ENCODE data around the gene TBC1D30.
"Not testable (repeated sequence)": the region's sequence is repeated elsewhere in the genome, so short reads cannot be mapped to it uniquely, and the experiment has no call there.

The TBC1D30 gene

DNA sequence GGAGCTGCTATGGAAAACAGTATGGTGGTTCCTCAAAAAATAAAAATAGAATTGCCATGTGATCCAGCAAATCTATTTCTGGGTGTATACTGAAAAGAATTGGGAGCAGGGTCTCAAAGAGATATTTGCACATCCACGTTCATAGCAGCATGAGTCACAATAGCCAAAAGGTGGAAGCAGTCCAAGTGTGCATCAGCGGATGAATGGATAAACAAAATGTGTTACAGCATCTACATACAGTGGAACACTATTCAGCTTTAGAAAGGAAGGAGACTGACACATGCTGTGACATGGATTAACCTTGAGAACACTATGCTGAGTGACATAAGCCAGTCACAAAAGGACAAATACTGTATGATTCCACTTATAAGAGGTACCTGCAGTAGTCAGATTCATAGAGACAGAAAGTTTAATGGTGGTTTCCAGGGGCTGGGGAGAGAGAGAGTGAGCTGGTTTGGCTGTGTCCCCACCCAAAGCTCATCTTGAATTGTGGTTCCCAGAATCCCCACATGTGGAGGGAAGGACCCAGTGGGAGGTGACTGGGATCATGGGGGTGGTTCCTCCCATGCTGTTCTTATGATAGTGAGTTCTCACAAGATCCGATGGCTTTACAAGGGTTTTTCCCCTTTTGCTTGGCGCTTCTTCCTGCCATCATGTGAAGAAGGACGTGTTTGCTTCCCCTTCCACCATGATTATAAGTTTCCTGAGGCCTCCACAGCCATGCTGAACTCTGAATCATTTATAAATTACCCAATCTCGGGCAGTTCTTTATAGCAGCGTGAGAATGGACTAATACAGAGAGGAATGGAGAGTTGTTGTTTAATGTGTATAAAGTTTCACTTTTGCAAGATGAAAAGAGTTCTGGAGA lies 17.6 kb upstream of the TBC1D30 start:
- DNase-seq = no peak

DNA sequence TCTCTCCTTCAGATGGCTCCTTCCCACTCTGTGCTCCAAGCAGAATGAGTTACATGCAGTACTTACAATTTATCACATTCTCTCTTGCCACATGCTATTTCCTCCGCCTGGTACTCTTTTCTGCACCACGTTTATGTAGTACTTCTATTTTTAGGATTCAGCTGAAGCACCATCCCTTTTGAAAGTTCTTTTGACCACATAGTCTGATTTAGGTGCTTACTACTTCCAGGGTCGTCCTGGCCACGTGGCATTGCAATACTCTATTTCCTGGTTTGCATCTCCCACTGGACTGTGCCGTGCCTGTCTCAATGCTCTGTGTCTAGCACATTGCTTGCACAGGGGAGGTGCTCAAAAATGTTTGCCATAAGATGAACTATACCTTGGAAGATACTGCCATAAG lies 16.3 kb upstream of the TBC1D30 start:
- no peak for DNase-seq

GRCh38 chr12:64810831-64811230 lies 13.6 kb upstream of the TBC1D30 start:
- no peak for DNase-seq

DNA sequence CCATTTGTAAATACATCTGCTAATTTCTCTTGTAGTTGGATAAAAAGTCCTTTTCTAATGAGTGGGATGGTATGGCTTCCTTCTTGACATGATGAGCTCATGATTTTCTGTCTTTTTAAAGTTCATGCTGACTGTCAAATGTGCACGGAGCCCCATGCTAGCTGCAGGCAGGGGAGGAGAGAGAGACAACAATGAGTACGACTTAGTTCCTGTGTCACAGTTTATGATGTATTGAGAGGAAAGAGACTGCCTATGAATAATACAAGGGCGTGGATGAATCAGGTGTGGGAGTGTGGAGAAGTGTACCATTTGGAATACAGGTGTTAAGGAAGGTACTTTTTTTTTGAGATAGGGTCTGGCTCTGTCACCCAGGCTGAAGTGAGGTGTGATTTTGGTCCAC lies 10.7 kb upstream of the TBC1D30 start:
- DNase-seq = no peak

- DNase-seq = no peak
These were observed 10.0 kb upstream of the TBC1D30 start for GRCh38 chr12:64814432-64814831.

DNA sequence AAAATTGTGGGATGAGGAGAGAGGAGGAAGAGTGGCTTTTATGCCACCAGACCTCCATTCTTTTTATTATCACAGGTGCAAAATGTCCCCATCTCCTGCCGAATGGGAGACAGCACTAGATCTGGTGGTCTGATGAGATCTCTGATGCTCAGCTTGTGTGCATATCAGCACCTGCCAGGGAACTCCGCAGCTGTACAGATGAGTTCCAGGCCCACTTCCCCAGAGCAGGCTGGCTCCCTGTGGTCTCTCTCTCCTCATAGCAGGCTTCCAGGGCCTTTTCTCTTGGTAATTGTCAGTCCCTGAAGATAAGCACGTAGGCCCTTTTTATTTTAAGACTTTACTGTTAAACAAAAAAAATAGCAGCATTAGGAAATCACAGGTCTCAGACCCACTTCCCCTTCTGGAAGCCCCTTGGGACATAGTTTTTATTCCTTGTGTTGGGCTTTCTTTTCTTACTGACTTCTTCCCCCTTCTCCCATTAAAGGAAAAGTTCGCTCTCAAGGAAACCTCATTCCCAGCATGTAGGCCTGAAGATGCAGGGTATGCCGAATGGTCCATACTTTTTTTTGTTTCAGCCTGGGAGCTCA lies 4.5 kb upstream of the TBC1D30 start:
- no peak for DNase-seq

- DNase-seq = no peak
These were observed 3.9 kb upstream of the TBC1D30 start for GRCh38 chr12:64820593-64820992.

GRCh38 chr12:64821116-64821630 lies 3.3 kb upstream of the TBC1D30 start:
- no peak for DNase-seq

- no peak for DNase-seq
These were observed 332 bp upstream of the TBC1D30 start for GRCh38 chr12:64824130-64824499.

GRCh38 chr12:64825143-64826021 lies 935 bp downstream of the TBC1D30 start:
- peak; percentile 10 for DNase-seq

DNA sequence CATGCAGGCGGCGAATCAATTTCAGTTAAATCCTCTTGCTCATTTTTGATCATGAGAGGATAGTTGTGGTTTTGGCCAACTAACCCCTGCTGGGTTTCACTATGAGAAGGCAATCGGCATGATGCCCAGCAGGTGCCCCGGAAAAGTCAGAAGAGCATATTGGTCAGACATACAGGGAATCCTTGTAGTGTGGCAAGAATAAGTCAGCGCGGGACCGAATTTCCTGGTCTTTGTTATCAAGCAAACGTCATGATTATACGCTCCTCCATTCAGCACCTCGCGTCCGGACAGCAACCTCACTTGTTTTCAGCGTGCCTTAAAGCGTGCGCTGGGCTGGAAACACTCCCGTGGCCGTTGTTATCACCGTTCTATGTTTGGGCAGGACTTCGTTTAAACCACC lies 1.8 kb downstream of the TBC1D30 start:
- DNase-seq = peak; percentile 60

DNA sequence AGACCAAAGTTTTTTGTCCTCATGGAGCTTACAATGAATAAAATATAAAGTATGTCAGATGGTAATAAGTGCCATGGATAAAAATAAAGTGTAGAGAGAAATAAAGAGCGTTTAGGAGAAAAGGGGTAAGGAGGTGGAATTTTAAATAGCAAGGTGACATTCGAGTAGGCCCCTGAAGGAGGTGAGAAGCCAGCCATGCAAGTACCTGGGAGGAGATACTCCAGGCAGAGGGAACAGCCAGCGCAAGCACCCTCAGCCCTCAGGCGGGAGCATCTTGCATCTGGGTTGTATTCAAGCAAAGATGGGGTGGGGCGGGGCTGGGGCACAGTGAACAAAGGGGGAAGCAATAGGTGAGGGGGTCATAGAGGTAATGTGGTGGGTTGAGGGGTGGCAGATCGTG lies 4.3 kb downstream of the TBC1D30 start:
- no peak for DNase-seq

- no peak for DNase-seq
These were observed 9.5 kb downstream of the TBC1D30 start for GRCh38 chr12:64833928-64834327.

DNA sequence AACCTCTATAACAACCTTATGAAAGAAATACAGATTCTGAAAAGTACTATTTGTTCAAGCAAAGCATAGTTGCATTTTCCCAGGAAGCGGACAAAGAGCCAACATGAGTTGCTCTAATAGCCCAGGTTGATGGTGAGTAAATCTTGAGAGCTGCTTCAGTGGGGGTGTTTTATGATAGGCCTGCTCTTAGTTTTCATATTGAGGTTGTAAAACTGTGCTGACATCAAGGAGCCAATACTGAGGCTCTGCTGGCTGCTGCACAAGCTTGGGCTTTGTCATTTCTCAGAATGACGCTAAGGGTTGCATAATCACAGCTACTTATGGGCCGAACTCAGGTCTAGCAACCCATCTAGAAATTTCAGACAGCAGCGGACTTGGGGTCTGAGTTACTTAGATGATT lies 11.5 kb downstream of the TBC1D30 start:
- no peak for DNase-seq

DNA sequence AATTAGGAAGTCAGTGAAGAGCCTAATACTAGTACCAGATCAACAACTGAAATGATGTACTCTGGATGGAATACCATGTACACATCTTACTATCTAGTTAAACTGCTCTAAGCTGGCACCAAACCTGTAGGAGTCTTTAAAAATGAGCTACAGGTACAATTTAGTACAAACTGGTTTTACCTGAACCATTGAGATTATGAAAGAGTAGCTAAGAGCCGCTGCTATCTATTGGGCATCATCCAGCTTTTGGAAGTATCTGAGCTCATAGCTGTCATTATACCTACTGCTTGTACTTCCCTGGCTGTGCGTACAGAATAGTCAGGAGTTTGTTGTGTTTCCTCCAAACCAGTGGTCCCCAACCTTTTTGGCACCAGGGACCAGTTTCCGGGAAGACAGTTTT lies 12.4 kb downstream of the TBC1D30 start:
- no peak for DNase-seq

DNA sequence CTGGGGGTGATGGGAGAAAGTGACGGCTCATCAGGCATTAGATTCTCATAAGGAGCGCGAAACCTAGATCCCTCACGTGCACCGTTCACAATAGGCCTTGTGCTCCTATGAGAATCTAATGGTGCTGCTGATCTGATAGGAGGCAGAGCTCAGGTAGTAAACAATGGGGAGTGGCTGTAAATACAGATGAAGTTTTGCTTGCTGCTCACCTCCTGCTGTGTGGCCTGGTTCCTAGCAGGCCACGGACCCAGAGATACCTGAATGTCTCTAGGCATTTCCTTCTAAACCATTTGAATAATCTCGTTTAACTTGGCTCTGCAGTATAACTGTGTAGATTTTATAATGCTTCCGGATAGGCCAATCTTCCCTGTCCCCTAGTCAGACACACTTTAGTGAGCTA lies 13.0 kb downstream of the TBC1D30 start:
- DNase-seq = no peak

- DNase-seq = no peak
These were observed 15.7 kb downstream of the TBC1D30 start for GRCh38 chr12:64840119-64840518.

DNA sequence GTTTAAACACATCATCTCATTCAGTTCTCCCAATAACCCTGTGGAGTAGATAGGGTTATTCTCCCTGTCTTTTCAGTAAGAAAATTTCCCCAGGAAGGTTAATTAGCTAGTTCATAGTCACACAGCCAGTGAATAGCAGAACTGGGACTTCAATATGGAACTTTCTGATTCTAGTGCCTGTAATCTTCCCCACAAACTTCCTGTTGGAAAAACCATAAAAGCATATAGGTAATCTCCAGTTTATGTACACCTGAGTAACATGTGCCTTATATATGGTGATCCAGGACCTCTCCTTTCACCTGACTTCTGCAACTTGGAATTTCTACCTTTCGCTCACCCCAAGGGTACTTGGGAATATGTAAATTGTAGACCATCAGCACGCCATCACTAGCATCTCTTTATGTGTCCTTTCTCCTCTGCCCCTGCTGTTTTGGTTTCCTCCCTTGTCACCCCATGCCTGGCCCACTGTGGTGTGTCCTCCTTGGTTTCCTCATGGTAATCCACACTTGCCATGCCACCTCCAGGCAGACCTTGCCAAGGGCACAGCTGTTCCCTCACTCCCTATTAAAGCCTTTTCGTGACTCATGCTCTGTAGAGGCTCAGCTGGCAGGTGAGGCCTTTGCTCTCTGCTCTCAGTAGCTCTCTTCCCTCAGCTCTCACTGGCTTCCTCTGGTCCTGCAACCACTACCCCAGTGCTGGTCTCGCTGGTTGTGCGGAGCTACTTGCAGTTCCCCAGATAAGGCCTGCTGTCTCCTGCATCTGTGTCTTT lies 16.7 kb downstream of the TBC1D30 start:
- DNase-seq = no peak

GRCh38 chr12:64848409-64848808 lies 24.0 kb downstream of the TBC1D30 start:
- not testable (repeated sequence) for DNase-seq

- DNase-seq = no peak
These were observed 34.6 kb downstream of the TBC1D30 start for GRCh38 chr12:64858882-64859605.

DNA sequence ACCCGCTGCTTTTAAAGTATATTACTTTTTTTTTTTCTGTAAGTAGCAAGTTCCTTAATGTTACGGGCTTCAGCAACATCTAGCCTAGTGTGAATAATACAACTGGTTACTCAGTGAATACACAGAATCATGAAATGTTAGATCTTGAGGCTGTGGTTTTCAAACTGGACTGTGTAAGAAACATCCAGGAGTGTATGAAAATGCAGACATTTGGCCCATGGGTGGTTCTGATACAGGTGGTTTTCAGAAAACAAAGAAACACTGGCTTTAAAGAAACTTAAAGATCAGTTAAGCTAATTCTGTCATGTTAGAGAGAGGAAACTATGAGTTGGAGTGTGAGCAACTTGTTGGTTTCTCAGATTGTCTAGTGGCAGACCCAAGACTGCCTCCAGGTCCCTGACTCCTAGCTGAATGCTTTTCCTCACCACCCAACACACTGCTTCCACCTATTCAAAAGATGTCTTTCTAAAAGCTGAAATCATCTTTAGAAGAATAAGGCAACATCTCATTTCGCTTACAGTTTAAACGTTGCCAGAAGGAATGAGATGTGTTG lies 36.1 kb downstream of the TBC1D30 start:
- DNase-seq = no peak

DNA sequence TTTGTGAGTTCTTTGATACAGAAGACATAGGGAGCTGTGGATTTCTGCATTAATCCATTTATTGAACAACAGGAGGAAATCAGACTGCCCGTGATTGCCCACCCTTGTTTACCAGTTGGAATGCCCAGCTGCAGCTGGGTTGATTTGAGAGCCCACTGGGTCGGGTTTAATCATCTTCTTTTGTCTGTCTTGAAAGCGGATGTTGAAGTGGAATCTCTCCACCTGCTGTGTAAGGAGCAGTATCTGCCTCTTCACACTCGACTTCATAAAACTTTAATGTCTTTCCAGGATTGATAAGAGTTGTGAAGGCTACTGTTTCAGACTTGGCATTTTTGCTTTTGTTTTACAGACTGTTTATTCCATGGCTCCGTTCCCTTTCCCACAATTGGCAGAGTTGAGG lies 39.9 kb downstream of the TBC1D30 start:
- no peak for DNase-seq
